ENCODE results near the gene CUX1.

CUX1 gene

DNA sequence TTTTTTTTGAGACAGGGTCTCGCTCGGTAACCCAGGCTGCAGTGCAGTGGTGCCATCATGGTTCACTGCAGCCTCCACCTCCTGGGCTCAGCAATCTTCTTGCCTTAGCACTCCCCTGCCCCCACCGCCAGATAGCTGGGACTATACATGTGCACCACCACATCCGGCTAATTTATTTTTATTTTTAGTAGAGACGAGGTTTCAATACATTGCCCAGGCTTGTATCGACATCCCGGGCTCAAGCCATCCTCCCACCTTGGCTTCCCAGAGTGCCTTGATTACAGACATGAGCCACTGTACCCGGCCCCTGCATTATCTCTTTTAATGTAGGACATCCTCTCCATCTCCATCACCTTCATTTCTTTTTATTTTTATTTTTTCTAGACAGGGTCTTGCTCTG, 213.3 kb downstream of the CUX1 start:
- TF ChIP-seq USF1 (IDR thresholded peaks at IDR 0.05) (no peak), FOXM1 (IDR thresholded peaks at IDR 0.05; ENCODE audit: borderline replicate concordance, low read depth) (no peak), EGR1 (IDR thresholded peaks at IDR 0.05) (no peak), YY1 (IDR thresholded peaks at IDR 0.05; ENCODE audit: low read depth) (no peak), TAF1 (IDR thresholded peaks at IDR 0.05; ENCODE audit: low read depth) (no peak), NFIC (IDR thresholded peaks at IDR 0.05) (no peak), RAD21 (IDR thresholded peaks at IDR 0.05; ENCODE audit: low read depth) (no peak), EP300 (IDR thresholded peaks at IDR 0.05; ENCODE audit: borderline replicate concordance) (no peak), TEAD4 (IDR thresholded peaks at IDR 0.05) (no peak), CREB1 (IDR thresholded peaks at IDR 0.05; ENCODE audit: low read depth) (no peak), ZBTB7A (IDR thresholded peaks at IDR 0.05; ENCODE audit: low read depth) (no peak), MAX (IDR thresholded peaks at IDR 0.05) (no peak), CEBPB (IDR thresholded peaks at IDR 0.05) (no peak), TCF12 (IDR thresholded peaks at IDR 0.05; ENCODE audit: low read depth) (no peak)
- TF ChIP-seq, protein P1, sequence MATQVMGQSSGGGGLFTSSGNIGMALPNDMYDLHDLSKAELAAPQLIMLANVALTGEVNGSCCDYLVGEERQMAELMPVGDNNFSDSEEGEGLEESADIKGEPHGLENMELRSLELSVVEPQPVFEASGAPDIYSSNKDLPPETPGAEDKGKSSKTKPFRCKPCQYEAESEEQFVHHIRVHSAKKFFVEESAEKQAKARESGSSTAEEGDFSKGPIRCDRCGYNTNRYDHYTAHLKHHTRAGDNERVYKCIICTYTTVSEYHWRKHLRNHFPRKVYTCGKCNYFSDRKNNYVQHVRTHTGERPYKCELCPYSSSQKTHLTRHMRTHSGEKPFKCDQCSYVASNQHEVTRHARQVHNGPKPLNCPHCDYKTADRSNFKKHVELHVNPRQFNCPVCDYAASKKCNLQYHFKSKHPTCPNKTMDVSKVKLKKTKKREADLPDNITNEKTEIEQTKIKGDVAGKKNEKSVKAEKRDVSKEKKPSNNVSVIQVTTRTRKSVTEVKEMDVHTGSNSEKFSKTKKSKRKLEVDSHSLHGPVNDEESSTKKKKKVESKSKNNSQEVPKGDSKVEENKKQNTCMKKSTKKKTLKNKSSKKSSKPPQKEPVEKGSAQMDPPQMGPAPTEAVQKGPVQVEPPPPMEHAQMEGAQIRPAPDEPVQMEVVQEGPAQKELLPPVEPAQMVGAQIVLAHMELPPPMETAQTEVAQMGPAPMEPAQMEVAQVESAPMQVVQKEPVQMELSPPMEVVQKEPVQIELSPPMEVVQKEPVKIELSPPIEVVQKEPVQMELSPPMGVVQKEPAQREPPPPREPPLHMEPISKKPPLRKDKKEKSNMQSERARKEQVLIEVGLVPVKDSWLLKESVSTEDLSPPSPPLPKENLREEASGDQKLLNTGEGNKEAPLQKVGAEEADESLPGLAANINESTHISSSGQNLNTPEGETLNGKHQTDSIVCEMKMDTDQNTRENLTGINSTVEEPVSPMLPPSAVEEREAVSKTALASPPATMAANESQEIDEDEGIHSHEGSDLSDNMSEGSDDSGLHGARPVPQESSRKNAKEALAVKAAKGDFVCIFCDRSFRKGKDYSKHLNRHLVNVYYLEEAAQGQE (IDR thresholded peaks at IDR 0.05; ENCODE audit: low read depth) = no peak

- no peak for TF ChIP-seq RAD21 (IDR thresholded peaks at IDR 0.05; ENCODE audit: low read depth)
- TF ChIP-seq TCF12 (IDR thresholded peaks at IDR 0.05; ENCODE audit: low read depth) = no peak
- TF ChIP-seq EGR1 (IDR thresholded peaks at IDR 0.05) = no peak
- TF ChIP-seq NFIC (IDR thresholded peaks at IDR 0.05) = no peak
- no peak for TF ChIP-seq ZBTB7A (IDR thresholded peaks at IDR 0.05; ENCODE audit: low read depth)
- no peak for TF ChIP-seq CEBPB (IDR thresholded peaks at IDR 0.05)
- TF ChIP-seq FOXM1 (IDR thresholded peaks at IDR 0.05; ENCODE audit: borderline replicate concordance, low read depth) = no peak
- no peak for TF ChIP-seq TAF1 (IDR thresholded peaks at IDR 0.05; ENCODE audit: low read depth)
- TF ChIP-seq TEAD4 (IDR thresholded peaks at IDR 0.05) = no peak
- no peak for TF ChIP-seq MAX (IDR thresholded peaks at IDR 0.05)
- no peak for TF ChIP-seq CREB1 (IDR thresholded peaks at IDR 0.05; ENCODE audit: low read depth)
- TF ChIP-seq, protein P1 (IDR thresholded peaks at IDR 0.05; ENCODE audit: low read depth) = no peak
Measured at GRCh38 chr7:102036958-102037357, 219.5 kb downstream of the CUX1 start.

DNA sequence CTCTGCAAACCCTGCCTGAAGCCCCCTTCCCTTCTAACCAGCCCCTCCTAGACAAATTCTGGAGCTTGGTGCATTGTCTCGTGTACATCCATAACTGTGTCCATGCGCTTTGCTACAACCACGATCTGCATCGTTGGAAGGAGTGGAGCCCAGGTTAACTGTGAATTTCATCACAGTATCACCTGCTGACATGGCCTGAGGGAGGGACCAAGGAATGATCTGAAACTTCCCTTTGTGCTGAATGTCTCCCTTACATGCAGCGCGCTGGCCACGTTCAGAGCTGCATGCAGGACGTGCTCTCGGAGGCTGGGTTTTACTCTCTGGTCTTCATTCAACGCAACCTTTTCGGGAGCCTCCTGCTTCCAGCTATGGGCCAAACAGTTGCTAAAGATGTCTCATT, 222.3 kb downstream of the CUX1 start:
- TF ChIP-seq RAD21 (IDR thresholded peaks at IDR 0.05; ENCODE audit: low read depth) (no peak), EGR1 (IDR thresholded peaks at IDR 0.05) (no peak), YY1 (IDR thresholded peaks at IDR 0.05; ENCODE audit: low read depth) (no peak)

DNA sequence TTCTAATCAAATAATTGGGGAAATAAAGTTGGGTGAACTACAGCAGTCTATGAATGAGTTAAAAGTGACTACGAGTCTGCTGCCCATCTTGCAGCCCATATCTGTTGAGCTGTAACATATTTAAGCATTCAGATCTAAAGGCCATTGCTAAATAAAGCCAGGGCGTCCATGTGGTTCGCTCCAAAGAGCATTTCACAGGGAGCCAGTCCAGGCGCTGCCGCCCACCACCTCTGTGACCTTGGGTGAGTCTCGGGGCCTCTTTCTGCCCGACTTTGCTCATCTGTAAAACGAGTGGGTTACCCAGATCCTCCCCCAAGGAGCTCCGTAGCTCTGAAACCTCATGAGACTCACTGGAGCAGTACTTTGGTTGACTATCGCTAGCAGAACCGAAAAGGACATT, 223.1 kb downstream of the CUX1 start:
- no peak for TF ChIP-seq NFIC (IDR thresholded peaks at IDR 0.05)
- TF ChIP-seq TEAD4 (IDR thresholded peaks at IDR 0.05) = no peak
- TF ChIP-seq TCF12 (IDR thresholded peaks at IDR 0.05; ENCODE audit: low read depth) = no peak
- no peak for TF ChIP-seq FOXM1 (IDR thresholded peaks at IDR 0.05; ENCODE audit: borderline replicate concordance, low read depth)
- TF ChIP-seq MAX (IDR thresholded peaks at IDR 0.05) = no peak
- no peak for TF ChIP-seq USF1 (IDR thresholded peaks at IDR 0.05)
- no peak for TF ChIP-seq CREB1 (IDR thresholded peaks at IDR 0.05; ENCODE audit: low read depth)
- TF ChIP-seq EP300 (IDR thresholded peaks at IDR 0.05; ENCODE audit: borderline replicate concordance) = no peak
- no peak for TF ChIP-seq EGR1 (IDR thresholded peaks at IDR 0.05)
- TF ChIP-seq ZBTB7A (IDR thresholded peaks at IDR 0.05; ENCODE audit: low read depth) = no peak
- no peak for TF ChIP-seq CEBPB (IDR thresholded peaks at IDR 0.05)
- no peak for TF ChIP-seq TAF1 (IDR thresholded peaks at IDR 0.05; ENCODE audit: low read depth)

- TF ChIP-seq MAX (IDR thresholded peaks at IDR 0.05) (no peak), TCF12 (IDR thresholded peaks at IDR 0.05; ENCODE audit: low read depth) (no peak), TAF1 (IDR thresholded peaks at IDR 0.05; ENCODE audit: low read depth) (no peak), NFIC (IDR thresholded peaks at IDR 0.05) (no peak), ZBTB7A (IDR thresholded peaks at IDR 0.05; ENCODE audit: low read depth) (no peak), FOXM1 (IDR thresholded peaks at IDR 0.05; ENCODE audit: borderline replicate concordance, low read depth) (no peak), EGR1 (IDR thresholded peaks at IDR 0.05) (no peak), CREB1 (IDR thresholded peaks at IDR 0.05; ENCODE audit: low read depth) (no peak), USF1 (IDR thresholded peaks at IDR 0.05) (no peak), EP300 (IDR thresholded peaks at IDR 0.05; ENCODE audit: borderline replicate concordance) (no peak), RAD21 (IDR thresholded peaks at IDR 0.05; ENCODE audit: low read depth) (no peak), YY1 (IDR thresholded peaks at IDR 0.05; ENCODE audit: low read depth) (no peak)
Measured at GRCh38 chr7:102042016-102042656, 224.7 kb downstream of the CUX1 start.
